ENCODE data around the gene SKA3. TPM values are rescaled to one million over a fixed set of nuclear protein-coding genes. Genes with fewer than 3 reads are reported as not detected.
"Not testable (repeated sequence)": the region's sequence is repeated elsewhere in the genome, so short reads cannot be mapped to it uniquely, and the experiment has no call there.

Gene SKA3
- total and polyA plus RNA-seq, 4 donors: 0.50 to 3.2 (median 1.8) TPM

DNA sequence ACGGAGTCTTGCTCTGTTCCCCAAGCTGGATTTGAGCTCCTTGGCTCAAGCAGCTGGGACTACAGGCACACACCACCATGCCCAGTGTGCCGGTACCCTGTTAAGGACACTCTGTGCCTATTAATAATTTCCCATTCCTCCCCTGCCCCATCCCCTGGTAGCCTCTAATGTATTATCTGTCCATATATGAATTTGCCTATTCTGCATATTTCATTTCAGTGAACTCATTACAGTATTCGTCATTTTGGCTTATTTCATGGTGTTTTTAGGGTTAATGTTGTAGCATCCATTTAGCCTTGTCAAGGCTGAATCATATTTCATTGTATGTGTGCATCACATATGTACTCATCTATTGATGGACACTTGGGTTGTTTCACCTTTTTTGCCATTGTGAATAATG is 33.6 kb downstream of the SKA3 start:
- Histone ChIP-seq H3K9me3 (ENCODE audit: control insufficient read depth in 4 of 4, insufficient read depth in 3 of 4, low read length in 3 of 4) (no peaks in the 10 kb centered on the region), H3K36me3 (ENCODE audit: control insufficient read depth in 4 of 4, insufficient read depth in 4 of 4, low read length in 4 of 4) (peaks cover 3 to 29% (median 15%) of the 10 kb centered on the region in 4 donors), H3K9ac (ENCODE audit: insufficient read depth in 1 of 2, low read length in 2 of 2) (no peak overlapping the region), H3K27ac (ENCODE audit: low read depth in 1 of 2, low read length in 1 of 2) (no peak overlapping the region), H3K27me3 (ENCODE audit: control insufficient read depth in 3 of 3, insufficient read depth in 3 of 3, low read length in 2 of 3) (no peaks in the 10 kb centered on the region), H3K4me1 (ENCODE audit: control insufficient read depth in 5 of 5, insufficient read depth in 5 of 5, low read length in 5 of 5) (peaks cover 5 to 23% (median 10%) of the 10 kb centered on the region in 5 donors), H3K4me3 (no peak overlapping the region)
- WGBS, 2 donors: 90 to 94% methylated on average over 3 of the region's 3 CpGs
- DNase-seq: no peak
- TF ChIP-seq CTCF (IDR thresholded peaks at IDR 0.05; ENCODE audit: control extremely low read depth, extremely low read depth): no peak
- no peak for ATAC-seq (ENCODE audit: insufficient read depth, low FRiP score)

DNA sequence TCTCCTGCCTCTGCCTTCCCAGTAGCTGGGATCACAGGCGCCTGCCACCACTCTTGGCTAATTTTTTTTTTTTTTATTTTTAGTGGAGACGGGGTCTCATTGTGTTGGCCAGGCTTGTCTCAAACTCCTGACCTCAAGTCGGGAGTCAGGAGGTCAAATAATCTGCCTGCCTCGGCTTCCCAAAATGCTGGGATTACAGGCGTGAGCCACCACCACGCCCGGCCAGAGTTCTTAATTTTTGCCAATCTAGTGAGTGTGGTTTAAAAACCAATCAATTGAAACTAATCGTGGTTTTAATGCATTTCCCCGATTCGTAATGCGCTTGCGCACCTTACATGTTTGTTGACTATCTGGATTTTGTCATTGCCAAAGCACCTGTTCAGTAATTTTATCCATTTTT is 37.0 kb downstream of the SKA3 start:
- no peak for TF ChIP-seq CTCF (IDR thresholded peaks at IDR 0.05; ENCODE audit: control extremely low read depth, extremely low read depth)
- 88 to 93% methylated on average over 12 of the region's 12 CpGs for WGBS, 2 donors
- H3K27me3 ChIP-seq (ENCODE audit: control insufficient read depth in 3 of 3, insufficient read depth in 3 of 3, low read length in 2 of 3): no peaks in the 10 kb centered on the region
- H3K4me3 ChIP-seq: no peak overlapping the region
- H3K9ac ChIP-seq (ENCODE audit: insufficient read depth in 1 of 2, low read length in 2 of 2): peak overlapping the region in 1 of 2 donors; percentile 90
- peaks cover 5 to 23% (median 10%) of the 10 kb centered on the region in 5 donors for H3K4me1 ChIP-seq (ENCODE audit: control insufficient read depth in 5 of 5, insufficient read depth in 5 of 5, low read length in 5 of 5)
- no peak for ATAC-seq (ENCODE audit: insufficient read depth, low FRiP score)
- no peaks in the 10 kb centered on the region for H3K9me3 ChIP-seq (ENCODE audit: control insufficient read depth in 4 of 4, insufficient read depth in 3 of 4, low read length in 3 of 4)
- H3K36me3 ChIP-seq (ENCODE audit: control insufficient read depth in 4 of 4, insufficient read depth in 4 of 4, low read length in 4 of 4): peaks cover 0 to 18% (median 7%) of the 10 kb centered on the region in 4 donors
- DNase-seq: no peak
- H3K27ac ChIP-seq (ENCODE audit: low read depth in 1 of 2, low read length in 1 of 2): peak overlapping the region; percentile 5 to 69

DNA sequence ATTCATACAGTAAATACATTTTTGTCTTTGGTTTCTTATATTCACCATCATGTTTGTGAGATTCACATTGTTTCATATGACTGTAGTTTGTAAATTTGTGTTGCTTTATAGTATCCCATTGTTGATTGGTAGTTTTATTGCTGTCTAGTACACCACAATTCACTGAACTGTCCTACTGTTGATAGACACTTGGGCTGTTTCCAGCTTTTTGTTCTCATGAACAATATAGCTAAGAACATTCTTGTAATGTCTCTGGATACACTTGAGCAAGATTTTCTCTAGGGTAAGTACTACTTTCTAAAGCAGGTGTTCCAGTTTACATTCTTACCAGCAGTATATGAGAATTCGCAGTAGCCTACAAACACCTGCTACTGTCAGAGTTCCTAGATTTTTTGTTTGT is 37.8 kb downstream of the SKA3 start:
- Histone ChIP-seq H3K36me3 (ENCODE audit: control insufficient read depth in 4 of 4, insufficient read depth in 4 of 4, low read length in 4 of 4) (peaks cover 0 to 17% (median 7%) of the 10 kb centered on the region in 4 donors), H3K4me3 (no peak overlapping the region), H3K27me3 (ENCODE audit: control insufficient read depth in 3 of 3, insufficient read depth in 3 of 3, low read length in 2 of 3) (no peaks in the 10 kb centered on the region), H3K27ac (ENCODE audit: low read depth in 1 of 2, low read length in 1 of 2) (no peak overlapping the region), H3K4me1 (ENCODE audit: control insufficient read depth in 5 of 5, insufficient read depth in 5 of 5, low read length in 5 of 5) (peaks cover 5 to 22% (median 10%) of the 10 kb centered on the region in 5 donors), H3K9me3 (ENCODE audit: control insufficient read depth in 4 of 4, insufficient read depth in 3 of 4, low read length in 3 of 4) (no peaks in the 10 kb centered on the region), H3K9ac (ENCODE audit: insufficient read depth in 1 of 2, low read length in 2 of 2) (no peak overlapping the region)
- peak in 2 of 3 donors; percentile 39 to 43 for DNase-seq
- no peak for TF ChIP-seq CTCF (IDR thresholded peaks at IDR 0.05; ENCODE audit: control extremely low read depth, extremely low read depth)
- ATAC-seq (ENCODE audit: insufficient read depth, low FRiP score): no peak
- 72 to 89% methylated on average over 1 of the region's 1 CpG for WGBS, 2 donors

- Histone ChIP-seq H3K36me3 (ENCODE audit: control insufficient read depth in 4 of 4, insufficient read depth in 4 of 4, low read length in 4 of 4) (peaks cover 0 to 8% (median 4%) of the 10 kb centered on the region in 4 donors), H3K27me3 (ENCODE audit: control insufficient read depth in 3 of 3, insufficient read depth in 3 of 3, low read length in 2 of 3) (no peaks in the 10 kb centered on the region), H3K27ac (ENCODE audit: low read depth in 1 of 2, low read length in 1 of 2) (no peak overlapping the region), H3K4me3 (no peak overlapping the region), H3K9me3 (ENCODE audit: control insufficient read depth in 4 of 4, insufficient read depth in 3 of 4, low read length in 3 of 4) (no peaks in the 10 kb centered on the region), H3K4me1 (ENCODE audit: control insufficient read depth in 5 of 5, insufficient read depth in 5 of 5, low read length in 5 of 5) (peaks cover 5 to 16% (median 10%) of the 10 kb centered on the region in 5 donors), H3K9ac (ENCODE audit: insufficient read depth in 1 of 2, low read length in 2 of 2) (no peak overlapping the region)
- ATAC-seq (ENCODE audit: insufficient read depth, low FRiP score) (no peak), DNase-seq (no peak)
- no peak for TF ChIP-seq CTCF (IDR thresholded peaks at IDR 0.05; ENCODE audit: control extremely low read depth, extremely low read depth)
- 84 to 88% methylated on average over 5 of the region's 5 CpGs for WGBS, 2 donors
Measured at GRCh38 chr13:21137696-21138095, 38.7 kb downstream of the SKA3 start.

- not testable (repeated sequence) for H3K4me3 ChIP-seq; DNase-seq; H3K9ac ChIP-seq (ENCODE audit: insufficient read depth in 1 of 2, low read length in 2 of 2); H3K4me1 ChIP-seq (ENCODE audit: control insufficient read depth in 5 of 5, insufficient read depth in 5 of 5, low read length in 5 of 5); H3K9me3 ChIP-seq (ENCODE audit: control insufficient read depth in 4 of 4, insufficient read depth in 3 of 4, low read length in 3 of 4); H3K27ac ChIP-seq (ENCODE audit: low read depth in 1 of 2, low read length in 1 of 2); ATAC-seq (ENCODE audit: insufficient read depth, low FRiP score); H3K36me3 ChIP-seq (ENCODE audit: control insufficient read depth in 4 of 4, insufficient read depth in 4 of 4, low read length in 4 of 4); H3K27me3 ChIP-seq (ENCODE audit: control insufficient read depth in 3 of 3, insufficient read depth in 3 of 3, low read length in 2 of 3)
- WGBS, 2 donors: 77 to 91% methylated on average over 6 of the region's 6 CpGs
Measured at GRCh38 chr13:21135833-21136232, 40.5 kb downstream of the SKA3 start.

Data from lung (tissue), 12 donors.